ENCODE results near the gene ERMARD.

Gene ERMARD

GRCh38 chr6:169707772-169708171 is 43.6 kb upstream of the ERMARD start:
- no peak for DNase-seq
- Histone ChIP-seq H3K36me3 (replicated peaks; ENCODE audit: insufficient read depth, low read length) (no peaks in the 10 kb centered on the region), H3K27me3 (replicated peaks; ENCODE audit: insufficient read depth, low read length) (no peaks in the 10 kb centered on the region), H3K9me2 (replicated peaks; ENCODE audit: insufficient read depth, low read length) (no peaks in the 10 kb centered on the region), H3K4me3 (ENCODE audit: low read length) (no peak overlapping the region), H3F3A (ENCODE audit: insufficient read depth, low read length) (no peaks in the 10 kb centered on the region), H2AFZ (ENCODE audit: low read length) (no peak overlapping the region), H3K79me2 (ENCODE audit: low read length) (peaks cover 17% of the 10 kb centered on the region), H3K4me1 (ENCODE audit: low read length) (0 out of 2 replicates have a peak, but pooled peaks cover 3% of the 10 kb centered on the region), H3K4me2 (ENCODE audit: low read depth, low read length) (no peak overlapping the region), H3K9ac (ENCODE audit: low read length) (no peak overlapping the region), H3K27ac (ENCODE audit: low read length) (no peak overlapping the region), H3K9me3 (replicated peaks; ENCODE audit: insufficient read depth, low read length) (no peaks in the 10 kb centered on the region), H4K20me1 (ENCODE audit: insufficient read depth, low read length) (no peaks in the 10 kb centered on the region)
- TF ChIP-seq CTCF (IDR thresholded peaks at IDR 0.05; ENCODE audit: low read length): no peak
- TF ChIP-seq EZH2 (optimal IDR thresholded peaks at IDR 0.05; ENCODE audit: low read depth, low read length): no peak
- no peak for TF ChIP-seq EZH2phosphoT487 (IDR thresholded peaks at IDR 0.05; ENCODE audit: low read length)

- no peaks in the 10 kb centered on the region for H3F3A ChIP-seq (ENCODE audit: insufficient read depth, low read length)
- DNase-seq: no peak
- H3K4me2 ChIP-seq (ENCODE audit: low read depth, low read length): no peak overlapping the region
- TF ChIP-seq CTCF (IDR thresholded peaks at IDR 0.05; ENCODE audit: low read length) (no peak), EZH2phosphoT487 (IDR thresholded peaks at IDR 0.05; ENCODE audit: low read length) (no peak), EZH2 (optimal IDR thresholded peaks at IDR 0.05; ENCODE audit: low read depth, low read length) (no peak)
- 0 out of 2 replicates have a peak, but pooled peaks cover 2% of the 10 kb centered on the region for H3K79me2 ChIP-seq (ENCODE audit: low read length)
- H3K27me3 ChIP-seq (replicated peaks; ENCODE audit: insufficient read depth, low read length): no peaks in the 10 kb centered on the region
- no peak overlapping the region for H3K27ac ChIP-seq (ENCODE audit: low read length)
- H3K36me3 ChIP-seq (replicated peaks; ENCODE audit: insufficient read depth, low read length): no peaks in the 10 kb centered on the region
- H3K4me1 ChIP-seq (ENCODE audit: low read length): no peaks in the 10 kb centered on the region
- H2AFZ ChIP-seq (ENCODE audit: low read length): no peak overlapping the region
- no peak overlapping the region for H3K9ac ChIP-seq (ENCODE audit: low read length)
- no peaks in the 10 kb centered on the region for H4K20me1 ChIP-seq (ENCODE audit: insufficient read depth, low read length)
- no peaks in the 10 kb centered on the region for H3K9me3 ChIP-seq (replicated peaks; ENCODE audit: insufficient read depth, low read length)
- no peak overlapping the region for H3K4me3 ChIP-seq (ENCODE audit: low read length)
- H3K9me2 ChIP-seq (replicated peaks; ENCODE audit: insufficient read depth, low read length): no peaks in the 10 kb centered on the region
Observed at GRCh38 chr6:169709293-169709692, 42.1 kb upstream of the ERMARD start.

- DNase-seq: no peak
- no peaks in the 10 kb centered on the region for H3K9me3 ChIP-seq (replicated peaks; ENCODE audit: insufficient read depth, low read length)
Observed at GRCh38 chr6:169710009-169710408, 41.4 kb upstream of the ERMARD start.

More at GRCh38 chr6:169710009-169710408, 41.4 kb upstream of the ERMARD start:
- Histone ChIP-seq H3K79me2 (ENCODE audit: low read length) (0 out of 2 replicates have a peak, but pooled peaks cover 2% of the 10 kb centered on the region), H3K27ac (ENCODE audit: low read length) (no peak overlapping the region), H3K4me2 (ENCODE audit: low read depth, low read length) (no peak overlapping the region), H3K9ac (ENCODE audit: low read length) (no peak overlapping the region), H3F3A (ENCODE audit: insufficient read depth, low read length) (no peaks in the 10 kb centered on the region), H3K4me1 (ENCODE audit: low read length) (no peaks in the 10 kb centered on the region), H3K4me3 (ENCODE audit: low read length) (no peak overlapping the region), H4K20me1 (ENCODE audit: insufficient read depth, low read length) (no peaks in the 10 kb centered on the region), H3K9me2 (replicated peaks; ENCODE audit: insufficient read depth, low read length) (no peaks in the 10 kb centered on the region), H2AFZ (ENCODE audit: low read length) (no peak overlapping the region), H3K36me3 (replicated peaks; ENCODE audit: insufficient read depth, low read length) (no peaks in the 10 kb centered on the region), H3K27me3 (replicated peaks; ENCODE audit: insufficient read depth, low read length) (no peaks in the 10 kb centered on the region)
- TF ChIP-seq CTCF (IDR thresholded peaks at IDR 0.05; ENCODE audit: low read length) (no peak), EZH2 (optimal IDR thresholded peaks at IDR 0.05; ENCODE audit: low read depth, low read length) (no peak), EZH2phosphoT487 (IDR thresholded peaks at IDR 0.05; ENCODE audit: low read length) (no peak)

Data from MM.1S (cell line).